Measurements from ENCODE around the gene GPHA2. TPM values are rescaled to one million over a fixed set of nuclear protein-coding genes. Genes with fewer than 3 reads are reported as not detected.

Gene GPHA2
- total and polyA plus RNA-seq, 3 donors from 2014 or later = 6.9 to 9.4 (median 7.0) TPM

- H3K9me3 ChIP-seq = no peaks in the 10 kb centered on the region
- no peak for DNase-seq
- no peaks in the 10 kb centered on the region for H3K27me3 ChIP-seq
- no peaks in the 10 kb centered on the region for H3K36me3 ChIP-seq (ENCODE audit: low read depth, missing control alignments)
- no peaks in the 10 kb centered on the region for H3K4me1 ChIP-seq
- H3K27ac ChIP-seq = no peak overlapping the region
- intact Hi-C loops (cut with DNase I; ENCODE audit: low total_unique reads) = no loop called here
- TF ChIP-seq POLR2A (IDR thresholded peaks at IDR 0.05) = no peak
- TF ChIP-seq CTCF (IDR thresholded peaks at IDR 0.05) = no peak
- WGBS, 2 donors = 80 to 85% methylated on average over 1 to 8 of the region's 9 CpGs
- H3K4me3 ChIP-seq = no peak overlapping the region
These were observed 37.6 kb downstream of the GPHA2 start for GRCh38 chr11:64898076-64898445.

DNA sequence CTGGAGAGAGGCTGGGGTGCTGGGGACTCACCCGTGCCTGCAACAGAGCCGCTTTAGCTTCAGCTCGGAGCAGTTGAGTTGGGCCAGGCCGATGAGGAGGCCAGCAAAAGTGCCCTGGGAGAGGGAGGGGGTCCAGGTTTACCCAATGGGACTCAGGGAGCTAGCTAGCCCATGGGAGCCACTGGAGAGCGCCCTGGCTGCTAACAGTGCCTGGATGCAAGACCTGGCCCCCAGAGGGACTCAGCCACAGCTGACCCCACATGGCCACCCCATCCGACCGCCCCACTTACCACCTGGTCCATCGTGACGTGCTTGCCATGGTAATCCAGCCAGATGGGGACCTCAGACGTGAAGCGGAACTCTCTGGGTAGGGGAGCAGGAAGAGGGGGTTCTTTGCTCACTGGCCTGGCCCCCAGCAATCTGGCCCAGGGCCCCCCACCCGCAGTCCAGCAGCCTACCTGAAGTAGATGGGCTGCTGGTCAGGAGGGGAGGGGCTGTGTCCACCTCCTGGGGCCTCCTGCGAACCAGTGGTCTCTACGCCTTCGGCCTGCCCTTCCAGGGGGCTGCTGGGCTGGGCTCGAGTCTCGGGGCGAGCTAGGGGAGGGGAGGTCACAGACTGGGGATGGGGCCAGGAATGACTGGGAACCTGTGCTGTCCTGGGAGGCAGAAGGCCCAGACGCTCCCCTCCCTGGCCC lies 38.2 kb downstream of the GPHA2 start:
- no peaks in the 10 kb centered on the region for H3K9me3 ChIP-seq
- H3K4me3 ChIP-seq = no peak overlapping the region
- no peak overlapping the region for H3K27ac ChIP-seq
- WGBS, 2 donors = 93% methylated on average over 8 to 19 of the region's 19 CpGs
- H3K4me1 ChIP-seq = no peaks in the 10 kb centered on the region
- no peaks in the 10 kb centered on the region for H3K27me3 ChIP-seq
- no peak for DNase-seq
- intact Hi-C loops (cut with DNase I; ENCODE audit: low total_unique reads) = no loop called here
- TF ChIP-seq POLR2A (IDR thresholded peaks at IDR 0.05) = no peak
- TF ChIP-seq CTCF (IDR thresholded peaks at IDR 0.05) = no peak
- H3K36me3 ChIP-seq (ENCODE audit: low read depth, missing control alignments) = no peaks in the 10 kb centered on the region

- Histone ChIP-seq H3K36me3 (ENCODE audit: low read depth, missing control alignments) (no peaks in the 10 kb centered on the region), H3K4me3 (no peak overlapping the region), H3K9me3 (no peaks in the 10 kb centered on the region), H3K4me1 (no peaks in the 10 kb centered on the region), H3K27me3 (no peaks in the 10 kb centered on the region), H3K27ac (no peak overlapping the region)
- DNase-seq = no peak
- TF ChIP-seq CTCF (IDR thresholded peaks at IDR 0.05) = no peak
- no peak for TF ChIP-seq POLR2A (IDR thresholded peaks at IDR 0.05)
- intact Hi-C loops (cut with DNase I; ENCODE audit: low total_unique reads) = no loop called here
- 94 to 100% methylated on average over 4 to 14 of the region's 14 CpGs for WGBS, 2 donors
These were observed 39.2 kb downstream of the GPHA2 start for GRCh38 chr11:64896448-64897022.

GRCh38 chr11:64894812-64895452 lies 40.8 kb downstream of the GPHA2 start:
- intact Hi-C loops (cut with DNase I; ENCODE audit: low total_unique reads) = loop anchor here (5.0 kb wide), 1 partner anchor 48 kb away; no protein-coding TSS in a partner anchor
- H3K36me3 ChIP-seq (ENCODE audit: low read depth, missing control alignments) = no peaks in the 10 kb centered on the region

More at GRCh38 chr11:64894812-64895452, 40.8 kb downstream of the GPHA2 start:
- no peak for TF ChIP-seq POLR2A (IDR thresholded peaks at IDR 0.05)
- no peak for TF ChIP-seq CTCF (IDR thresholded peaks at IDR 0.05)
- no peaks in the 10 kb centered on the region for H3K9me3 ChIP-seq
- H3K27me3 ChIP-seq = no peaks in the 10 kb centered on the region
- no peak overlapping the region for H3K4me3 ChIP-seq
- no peaks in the 10 kb centered on the region for H3K4me1 ChIP-seq
- WGBS, 2 donors = 87 to 91% methylated on average over 11 to 39 of the region's 39 CpGs
- H3K27ac ChIP-seq = no peak overlapping the region
- DNase-seq = no peak
